ENCODE results near the gene MKKS. TPM values are rescaled to one million over a fixed set of nuclear protein-coding genes. Genes with fewer than 3 reads are reported as not detected.

Gene MKKS
- total and polyA plus RNA-seq, 2 of the 13 experiments (the other 11 are each of a cell fraction or from before 2014, with no cell fraction given): 26.7 to 34.5 TPM

DNA sequence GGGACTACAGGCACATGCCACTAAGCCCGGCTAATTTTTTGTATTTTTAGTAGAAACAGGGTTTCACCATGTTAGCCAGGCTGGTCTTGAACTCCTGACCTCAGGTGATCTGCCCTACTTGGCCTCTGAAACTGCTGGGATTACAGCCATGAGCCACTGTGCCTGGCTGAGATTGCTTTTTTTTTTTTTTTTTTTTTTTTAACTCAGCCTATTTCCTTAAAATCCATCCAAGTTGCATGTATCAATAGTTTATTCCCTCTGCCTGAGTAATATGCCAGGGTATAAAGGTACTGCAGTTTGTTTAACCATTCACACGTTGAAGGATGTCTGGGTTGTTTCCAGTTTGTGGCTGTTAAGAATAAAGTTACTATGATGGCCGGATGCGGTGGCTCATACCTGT, 11.7 kb upstream of the MKKS start:
- Histone ChIP-seq H3K36me3 (replicated peaks in 1 of 2; ENCODE audit: control insufficient read depth in 1 of 2, insufficient read depth in 2 of 2, low read length in 2 of 2) (no peaks in the 10 kb centered on the region), H4K20me1 (ENCODE audit: insufficient read depth, low read length) (no peaks in the 10 kb centered on the region), H3K4me3 (replicated peaks in 1 of 3; ENCODE audit: insufficient read depth in 1 of 3, low read depth in 2 of 3, low read length in 3 of 3) (no peak overlapping the region), H3K27ac (ENCODE audit: extremely low read length, insufficient read depth, low read length) (no peak overlapping the region), H3K4me2 (ENCODE audit: low read depth, low read length) (no peak overlapping the region), H3K79me2 (ENCODE audit: insufficient read depth, low read length) (peaks cover 26% of the 10 kb centered on the region), H2AFZ (ENCODE audit: low read length) (no peak overlapping the region), H3K4me1 (ENCODE audit: insufficient read depth, low read length) (peaks cover 20% of the 10 kb centered on the region; the same call in 1 of the 2 replicates), H3K27me3 (ENCODE audit: control insufficient read depth in 1 of 2, insufficient read depth in 2 of 2, low read length in 2 of 2) (no peaks in the 10 kb centered on the region), H3K9me3 (ENCODE audit: low read length) (no peaks in the 10 kb centered on the region), H3K9ac (ENCODE audit: insufficient read depth, low read depth, low read length) (no peak overlapping the region)
- 88% methylated on average over 4 of the region's 4 CpGs for WGBS (ENCODE audit: low lambda C conversion rate)
- no TSS peak for BruUV-seq (replicated peaks)
- ATAC-seq (no peak), FAIRE-seq (no peak), DNase-seq (ENCODE audit: low spot score) (no peak)
- CTCF ChIA-PET (ENCODE audit: low intra/inter-chr PET ratio, low total read pairs): no interaction called here
- POLR2A ChIA-PET: interaction anchor here (0.7 kb wide), 1 partner anchor 64 kb away, joined by 3 read pairs; no protein-coding TSS in a partner anchor
- intact Hi-C loops (cut with micrococcal nuclease; ENCODE audit: unreplicated experiment): no loop called here
- in situ Hi-C loops (cut with HindIII; ENCODE audit: extremely low pct_ligation_motif_present, low pct_unique_long_range_greater_than_20kb): loop anchor here (25.0 kb wide), 1 partner anchor 1092 kb away; no protein-coding TSS in a partner anchor
- TF ChIP-seq ZNF331 (CRISPR knock-in tag; IDR thresholded peaks at IDR 0.05): no peak
- TF ChIP-seq, protein P1, sequence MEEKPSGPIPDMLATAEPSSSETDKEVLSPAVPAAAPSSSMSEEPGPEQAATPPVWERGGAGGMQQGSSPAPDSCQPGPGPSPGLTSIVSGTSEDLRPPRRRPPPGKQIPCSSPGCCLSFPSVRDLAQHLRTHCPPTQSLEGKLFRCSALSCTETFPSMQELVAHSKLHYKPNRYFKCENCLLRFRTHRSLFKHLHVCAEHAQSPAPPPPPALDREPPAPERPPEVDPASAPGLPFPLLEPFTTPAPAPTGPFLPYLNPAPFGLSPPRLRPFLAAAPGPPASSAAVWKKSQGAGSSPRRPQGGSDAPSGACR (CRISPR knock-in tag; IDR thresholded peaks at IDR 0.05): no peak
- TF ChIP-seq, protein P2, sequence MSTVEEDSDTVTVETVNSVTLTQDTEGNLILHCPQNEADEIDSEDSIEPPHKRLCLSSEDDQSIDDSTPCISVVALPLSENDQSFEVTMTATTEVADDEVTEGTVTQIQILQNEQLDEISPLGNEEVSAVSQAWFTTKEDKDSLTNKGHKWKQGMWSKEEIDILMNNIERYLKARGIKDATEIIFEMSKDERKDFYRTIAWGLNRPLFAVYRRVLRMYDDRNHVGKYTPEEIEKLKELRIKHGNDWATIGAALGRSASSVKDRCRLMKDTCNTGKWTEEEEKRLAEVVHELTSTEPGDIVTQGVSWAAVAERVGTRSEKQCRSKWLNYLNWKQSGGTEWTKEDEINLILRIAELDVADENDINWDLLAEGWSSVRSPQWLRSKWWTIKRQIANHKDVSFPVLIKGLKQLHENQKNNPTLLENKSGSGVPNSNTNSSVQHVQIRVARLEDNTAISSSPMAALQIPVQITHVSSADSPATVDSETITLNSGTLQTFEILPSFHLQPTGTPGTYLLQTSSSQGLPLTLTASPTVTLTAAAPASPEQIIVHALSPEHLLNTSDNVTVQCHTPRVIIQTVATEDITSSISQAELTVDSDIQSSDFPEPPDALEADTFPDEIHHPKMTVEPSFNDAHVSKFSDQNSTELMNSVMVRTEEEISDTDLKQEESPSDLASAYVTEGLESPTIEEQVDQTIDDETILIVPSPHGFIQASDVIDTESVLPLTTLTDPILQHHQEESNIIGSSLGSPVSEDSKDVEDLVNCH (CRISPR knock-in tag; IDR thresholded peaks at IDR 0.05): no peak
- TF ChIP-seq ZNF550 (CRISPR knock-in tag; IDR thresholded peaks at IDR 0.05; ENCODE audit: borderline replicate concordance): no peak
- no peak for TF ChIP-seq RFXANK (CRISPR knock-in tag; IDR thresholded peaks at IDR 0.05)
- TF ChIP-seq, protein P3, sequence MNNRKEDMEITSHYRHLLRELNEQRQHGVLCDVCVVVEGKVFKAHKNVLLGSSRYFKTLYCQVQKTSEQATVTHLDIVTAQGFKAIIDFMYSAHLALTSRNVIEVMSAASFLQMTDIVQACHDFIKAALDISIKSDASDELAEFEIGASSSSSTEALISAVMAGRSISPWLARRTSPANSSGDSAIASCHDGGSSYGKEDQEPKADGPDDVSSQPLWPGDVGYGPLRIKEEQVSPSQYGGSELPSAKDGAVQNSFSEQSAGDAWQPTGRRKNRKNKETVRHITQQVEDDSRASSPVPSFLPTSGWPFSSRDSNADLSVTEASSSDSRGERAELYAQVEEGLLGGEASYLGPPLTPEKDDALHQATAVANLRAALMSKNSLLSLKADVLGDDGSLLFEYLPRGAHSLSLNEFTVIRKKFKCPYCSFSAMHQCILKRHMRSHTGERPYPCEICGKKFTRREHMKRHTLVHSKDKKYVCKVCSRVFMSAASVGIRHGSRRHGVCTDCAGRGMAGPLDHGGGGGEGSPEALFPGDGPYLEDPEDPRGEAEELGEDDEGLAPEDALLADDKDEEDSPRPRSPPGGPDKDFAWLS (CRISPR knock-in tag; IDR thresholded peaks at IDR 0.05; ENCODE audit: borderline replicate concordance): no peak
- no peak for TF ChIP-seq PCBP1 (IDR thresholded peaks at IDR 0.05; ENCODE audit: borderline replicate concordance, low read depth, low read length)
- no peak for TF ChIP-seq ATF7-NPFF (CRISPR knock-in tag; IDR thresholded peaks at IDR 0.05; ENCODE audit: low read depth)
- no peak for TF ChIP-seq ZKSCAN1 (IDR thresholded peaks at IDR 0.05; ENCODE audit: low read length)
- TF ChIP-seq, protein P4, sequence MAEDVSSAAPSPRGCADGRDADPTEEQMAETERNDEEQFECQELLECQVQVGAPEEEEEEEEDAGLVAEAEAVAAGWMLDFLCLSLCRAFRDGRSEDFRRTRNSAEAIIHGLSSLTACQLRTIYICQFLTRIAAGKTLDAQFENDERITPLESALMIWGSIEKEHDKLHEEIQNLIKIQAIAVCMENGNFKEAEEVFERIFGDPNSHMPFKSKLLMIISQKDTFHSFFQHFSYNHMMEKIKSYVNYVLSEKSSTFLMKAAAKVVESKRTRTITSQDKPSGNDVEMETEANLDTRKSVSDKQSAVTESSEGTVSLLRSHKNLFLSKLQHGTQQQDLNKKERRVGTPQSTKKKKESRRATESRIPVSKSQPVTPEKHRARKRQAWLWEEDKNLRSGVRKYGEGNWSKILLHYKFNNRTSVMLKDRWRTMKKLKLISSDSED (CRISPR knock-in tag; IDR thresholded peaks at IDR 0.05): no peak
- TF ChIP-seq, protein P5, sequence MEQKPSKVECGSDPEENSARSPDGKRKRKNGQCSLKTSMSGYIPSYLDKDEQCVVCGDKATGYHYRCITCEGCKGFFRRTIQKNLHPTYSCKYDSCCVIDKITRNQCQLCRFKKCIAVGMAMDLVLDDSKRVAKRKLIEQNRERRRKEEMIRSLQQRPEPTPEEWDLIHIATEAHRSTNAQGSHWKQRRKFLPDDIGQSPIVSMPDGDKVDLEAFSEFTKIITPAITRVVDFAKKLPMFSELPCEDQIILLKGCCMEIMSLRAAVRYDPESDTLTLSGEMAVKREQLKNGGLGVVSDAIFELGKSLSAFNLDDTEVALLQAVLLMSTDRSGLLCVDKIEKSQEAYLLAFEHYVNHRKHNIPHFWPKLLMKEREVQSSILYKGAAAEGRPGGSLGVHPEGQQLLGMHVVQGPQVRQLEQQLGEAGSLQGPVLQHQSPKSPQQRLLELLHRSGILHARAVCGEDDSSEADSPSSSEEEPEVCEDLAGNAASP (CRISPR knock-in tag; IDR thresholded peaks at IDR 0.05; ENCODE audit: borderline replicate concordance): no peak
- TF ChIP-seq TAF1 (CRISPR knock-in tag; IDR thresholded peaks at IDR 0.05): no peak
- TF ChIP-seq GABPB1 (CRISPR knock-in tag; IDR thresholded peaks at IDR 0.05): no peak
- TF ChIP-seq ZNF879 (CRISPR knock-in tag; IDR thresholded peaks at IDR 0.05): no peak
- TF ChIP-seq SIX1 (CRISPR knock-in tag; IDR thresholded peaks at IDR 0.05; ENCODE audit: borderline replicate concordance): no peak
- TF ChIP-seq NCOA1 (CRISPR knock-in tag; IDR thresholded peaks at IDR 0.05): no peak
- no peak for TF ChIP-seq POGZ (CRISPR knock-in tag; IDR thresholded peaks at IDR 0.05)
- TF ChIP-seq ZNF678 (CRISPR knock-in tag; IDR thresholded peaks at IDR 0.05): no peak

Data from HepG2 (cell line).